OCI-LY1 (cell line): Measurements from ENCODE around the gene CADM1.

Source experiments
- CTCF ChIP-seq: fragments of 200-600 bp; sonication (generic), shearing (Covaris generic); IDR thresholded peaks from 2 replicates; pipeline ENCODE4 v1.5.1; 2017; ENCODE audit warnings: mild to moderate bottlenecking, antibody characterized with exemption, low read length, moderate library complexity, mixed read lengths
- EZH2 ChIP-seq: fragments of 200-600 bp; sonication (generic), shearing (Covaris generic); IDR thresholded peaks from 2 replicates; pipeline ENCODE4 v1.8.0; 2017; ENCODE audit warnings: borderline replicate concordance, mixed run types, mild to moderate bottlenecking, antibody characterized with exemption, low read length, moderate library complexity, mixed read lengths

- TF ChIP-seq CTCF, result peak; percentile 17; the same call in 1 of the 2 replicates
- no peak for TF ChIP-seq EZH2
Observed at GRCh38 chr11:115144014-115144413, 360.2 kb downstream of the CADM1 start.
